Caco-2 (cell line): Measurements from ENCODE around the gene OR52N2. TPM values are rescaled to one million over a fixed set of nuclear protein-coding genes. Genes with fewer than 3 reads are reported as not detected.

Experiments used
- BruUV-seq: library from RNA; stranded (reverse); fragments of 400-500 nt; replicated peaks from 2 replicates; lab custom pipeline; 2021; lab: Mats Ljungman, UMichigan
- CTCF ChIA-PET: fragments of 300-600 bp; sonication (Branson Sonifier 250); formaldehyde crosslinking; loops from one replicate; lab custom pipeline; 2022; ENCODE audit warnings: antibody characterized with exemption; lab: Charles Lee
- POLR2A ChIA-PET: fragments of 300-600 bp; sonication (Branson Sonifier 250); formaldehyde crosslinking; loops from one replicate; lab custom pipeline; 2022; ENCODE audit warnings: antibody characterized with exemption; lab: Charles Lee
- DNase-seq, 2 experiments: peaks; one replicate each; pipeline versions ENCODE4 v3.0.0 to v3.0.0-alpha.2; 2020 to 2022
- H3K27me3 ChIP-seq: replicated peaks from 2 replicates; pipeline ENCODE4 v1.6.0; 2011; ENCODE audit warnings: low read length; ENCODE audit not compliant: control insufficient read depth, insufficient read depth
- H3K36me3 ChIP-seq: 2 replicates; pipeline ENCODE4 v1.5.1; 2011; ENCODE audit warnings: low read length; ENCODE audit not compliant: control insufficient read depth, insufficient read depth
- H3K4me1 ChIP-seq: fragments of 250-450 bp; sonication (Bioruptor Pico); 2 replicates; pipeline ENCODE4 v1.5.1; 2020; ENCODE audit warnings: mild to moderate bottlenecking
- H3K4me3 ChIP-seq: 2 replicates; pipeline ENCODE4 v1.5.1; 2011; ENCODE audit warnings: low read depth, mild to moderate bottlenecking, control low read depth, low read length
- H3K9me3 ChIP-seq: fragments of 250-450 bp; sonication (Bioruptor Pico); 2 replicates; pipeline ENCODE4 v1.5.1; 2020; ENCODE audit warnings: mild to moderate bottlenecking, moderate library complexity
- H3K27ac Mint-ChIP-seq: one replicate; pipeline ENCODE4 v1.8.0; 2022; ENCODE audit warnings: mixed read lengths; ENCODE audit not compliant: unreplicated experiment
- H3K27me3 Mint-ChIP-seq: one replicate; pipeline ENCODE4 v1.8.0; 2022; ENCODE audit warnings: mixed read lengths; ENCODE audit not compliant: insufficient read depth, unreplicated experiment
- H3K36me3 Mint-ChIP-seq: one replicate; pipeline ENCODE4 v1.8.0; 2022; ENCODE audit warnings: mild to moderate bottlenecking, mixed read lengths; ENCODE audit not compliant: insufficient read depth, unreplicated experiment
- H3K4me1 Mint-ChIP-seq: one replicate; pipeline ENCODE4 v1.8.0; 2022; ENCODE audit warnings: low read depth, mixed read lengths; ENCODE audit not compliant: unreplicated experiment
- H3K4me3 Mint-ChIP-seq: one replicate; pipeline ENCODE4 v1.8.0; 2022; ENCODE audit warnings: mild to moderate bottlenecking, moderate library complexity, mixed read lengths; ENCODE audit not compliant: unreplicated experiment
- H3K9me3 Mint-ChIP-seq: one replicate; pipeline ENCODE4 v1.8.0; 2022; ENCODE audit warnings: mixed read lengths; ENCODE audit not compliant: unreplicated experiment
- CTCF ChIP-seq, 2 experiments: fragments of 200-600 bp in 1 of 2; IDR thresholded peaks; 1 replicate in 1 of 2; 2 replicates in 1 of 2; pipeline versions ENCODE4 v1.5.1 to v1.8.0; 2011 to 2022; ENCODE audit warnings: antibody characterized with exemption in 1 of 2, control low read depth in 1 of 2, inconsistent platforms in 1 of 2, low read depth in 1 of 2, low read length in 1 of 2, mild to moderate bottlenecking in 1 of 2, moderate library complexity in 1 of 2; ENCODE audit not compliant: insufficient read depth in 1 of 2, severe bottlenecking in 1 of 2, unreplicated experiment in 1 of 2
- intact Hi-C: fragments of 100-400 bp; cut with micrococcal nuclease; formaldehyde crosslinking; loops from one replicate; pipeline ENCODE4 v1.10.0; 2022; ENCODE audit not compliant: unreplicated experiment
- total RNA-seq: library from RNA; stranded (reverse); gene quantifications from 2 replicates; pipeline ENCODE4 v1.2.3, GENCODE V29; 2022

The OR52N2 gene
- total RNA-seq, 1 experiment from 2014 or later, result not detected

GRCh38 chr11:5846701-5847100 is 38.0 kb downstream of the OR52N2 start:
- Mint-ChIP-seq H3K27ac (no peak overlapping the region), H3K36me3 (no peaks in the 10 kb centered on the region), H3K9me3 (no peaks in the 10 kb centered on the region), H3K4me1 (no peaks in the 10 kb centered on the region), H3K27me3 (no peaks in the 10 kb centered on the region), H3K4me3 (no peak overlapping the region)
- no peak overlapping the region for H3K4me3 ChIP-seq
- no peaks in the 10 kb centered on the region for H3K36me3 ChIP-seq
- TF ChIP-seq CTCF (IDR thresholded peaks at IDR 0.05; ENCODE audit: insufficient read depth in 1 of 2, low read depth in 1 of 2, low read length in 1 of 2, severe bottlenecking in 1 of 2, unreplicated experiment in 1 of 2), result no peak
- no peaks in the 10 kb centered on the region for H3K9me3 ChIP-seq
- intact Hi-C loops, result no loop called here
- POLR2A ChIA-PET, result no interaction called here
- CTCF ChIA-PET, result no interaction called here
- no peaks in the 10 kb centered on the region for H3K27me3 ChIP-seq
- H3K4me1 ChIP-seq, result no peaks in the 10 kb centered on the region
- BruUV-seq, result no TSS peak
- no peak for DNase-seq

GRCh38 chr11:5847711-5848110 is 39.0 kb downstream of the OR52N2 start:
- BruUV-seq, result no TSS peak
- no peak for TF ChIP-seq CTCF (IDR thresholded peaks at IDR 0.05; ENCODE audit: insufficient read depth in 1 of 2, low read depth in 1 of 2, low read length in 1 of 2, severe bottlenecking in 1 of 2, unreplicated experiment in 1 of 2)
- intact Hi-C loops, result no loop called here
- Histone ChIP-seq H3K4me3 (no peak overlapping the region), H3K27me3 (no peaks in the 10 kb centered on the region), H3K9me3 (no peaks in the 10 kb centered on the region; the same call in 1 of the 2 replicates), H3K4me1 (no peaks in the 10 kb centered on the region), H3K36me3 (no peaks in the 10 kb centered on the region)
- Mint-ChIP-seq H3K4me1 (no peaks in the 10 kb centered on the region), H3K4me3 (no peak overlapping the region), H3K27me3 (no peaks in the 10 kb centered on the region), H3K27ac (no peak overlapping the region), H3K9me3 (no peaks in the 10 kb centered on the region), H3K36me3 (no peaks in the 10 kb centered on the region)
- POLR2A ChIA-PET, result no interaction called here
- CTCF ChIA-PET, result no interaction called here
- no peak for DNase-seq

- H3K36me3 Mint-ChIP-seq, result no peaks in the 10 kb centered on the region
- POLR2A ChIA-PET, result no interaction called here
- no peak for DNase-seq
- no peak for TF ChIP-seq CTCF (IDR thresholded peaks at IDR 0.05; ENCODE audit: insufficient read depth in 1 of 2, low read depth in 1 of 2, low read length in 1 of 2, severe bottlenecking in 1 of 2, unreplicated experiment in 1 of 2)
- no peaks in the 10 kb centered on the region for H3K4me1 Mint-ChIP-seq
- no TSS peak for BruUV-seq
- H3K27me3 Mint-ChIP-seq, result no peaks in the 10 kb centered on the region
- Histone ChIP-seq H3K4me1 (no peaks in the 10 kb centered on the region), H3K4me3 (no peak overlapping the region), H3K36me3 (no peaks in the 10 kb centered on the region), H3K9me3 (no peaks in the 10 kb centered on the region; the same call in 1 of the 2 replicates), H3K27me3 (no peaks in the 10 kb centered on the region)
- H3K27ac Mint-ChIP-seq, result no peak overlapping the region
- intact Hi-C loops, result no loop called here
- CTCF ChIA-PET, result no interaction called here
- no peaks in the 10 kb centered on the region for H3K9me3 Mint-ChIP-seq
- H3K4me3 Mint-ChIP-seq, result no peak overlapping the region
Observed at GRCh38 chr11:5851002-5851401, 42.3 kb downstream of the OR52N2 start.
